ENCODE results near the gene TRIM24. TPM values are rescaled to one million over a fixed set of nuclear protein-coding genes. Genes with fewer than 3 reads are reported as not detected.
A peak's percentile ranks its signal among the peaks of the same experiment; 100 is the strongest.

TRIM24 gene
- total RNA-seq, 3 donors from 2014 or later, result 17.5 to 21.2 (median 18.9) TPM

GRCh38 chr7:138512092-138512858, 52.2 kb downstream of the TRIM24 start:
- Histone ChIP-seq H3K4me1 (ENCODE audit: low read depth) (no peaks in the 10 kb centered on the region), H3K36me3 (ENCODE audit: low read depth) (no peaks in the 10 kb centered on the region), H3K4me3 (no peak overlapping the region), H3K9me3 (no peaks in the 10 kb centered on the region)
- intact Hi-C loops (cut with DNase I, micrococcal nuclease), result no loop called here
- no peak for ATAC-seq
- TF ChIP-seq CTCF (IDR thresholded peaks at IDR 0.05), result no peak
- DNase-seq, result no peak

- H3K36me3 ChIP-seq (ENCODE audit: low read depth), result no peaks in the 10 kb centered on the region
- H3K4me3 ChIP-seq, result no peak overlapping the region
- intact Hi-C loops (cut with DNase I, micrococcal nuclease), result no loop called here
- ATAC-seq (no peak), DNase-seq (no peak)
- no peaks in the 10 kb centered on the region for H3K9me3 ChIP-seq
- no peaks in the 10 kb centered on the region for H3K4me1 ChIP-seq (ENCODE audit: low read depth)
- no peak for TF ChIP-seq CTCF (IDR thresholded peaks at IDR 0.05)
These were observed 52.8 kb downstream of the TRIM24 start for GRCh38 chr7:138512885-138513284.

GRCh38 chr7:138513344-138513871, 53.3 kb downstream of the TRIM24 start:
- DNase-seq (no peak), ATAC-seq (no peak)
- no peak for TF ChIP-seq CTCF (IDR thresholded peaks at IDR 0.05)
- intact Hi-C loops (cut with DNase I, micrococcal nuclease), result no loop called here
- Histone ChIP-seq H3K36me3 (ENCODE audit: low read depth) (no peaks in the 10 kb centered on the region), H3K9me3 (no peaks in the 10 kb centered on the region), H3K4me1 (ENCODE audit: low read depth) (no peaks in the 10 kb centered on the region), H3K4me3 (no peak overlapping the region)

GRCh38 chr7:138514044-138514443, 54.0 kb downstream of the TRIM24 start:
- no peaks in the 10 kb centered on the region for H3K9me3 ChIP-seq
- DNase-seq, result no peak
- no peaks in the 10 kb centered on the region for H3K4me1 ChIP-seq (ENCODE audit: low read depth)
- no peak overlapping the region for H3K4me3 ChIP-seq
- TF ChIP-seq CTCF (IDR thresholded peaks at IDR 0.05), result no peak
- H3K36me3 ChIP-seq (ENCODE audit: low read depth), result no peaks in the 10 kb centered on the region
- intact Hi-C loops (cut with DNase I, micrococcal nuclease), result no loop called here
- ATAC-seq, result no peak

- DNase-seq (no peak), ATAC-seq (peak; percentile 26)
- intact Hi-C loops (cut with DNase I, micrococcal nuclease), result no loop called here
- H3K4me3 ChIP-seq, result no peak overlapping the region
- H3K9me3 ChIP-seq, result no peaks in the 10 kb centered on the region
- no peak for TF ChIP-seq CTCF (IDR thresholded peaks at IDR 0.05)
- no peaks in the 10 kb centered on the region for H3K36me3 ChIP-seq (ENCODE audit: low read depth)
- H3K4me1 ChIP-seq (ENCODE audit: low read depth), result no peaks in the 10 kb centered on the region
These were observed 55.0 kb downstream of the TRIM24 start for GRCh38 chr7:138515001-138515528.

Data from mucosa of descending colon (tissue), 3 donors.